Spleen (tissue), 7 donors: ENCODE results near the gene MARS1.

ENCODE experiments used
- CTCF ChIP-seq, 11 experiments: fragments of 200-600 bp in 7 of 11; fragments of 450-650 bp in 4 of 11; sonication (generic) in 4 of 11; IDR thresholded peaks in 8 of 11; conservative IDR thresholded peaks in 3 of 11; 1 replicate in 7 of 11; 2 replicates in 4 of 11; pipeline versions ENCODE4 v1.4.0 to v1.8.0; 2016 to 2021; ENCODE audit warnings: antibody characterized with exemption in 11 of 11, inconsistent platforms in 4 of 11, mild to moderate bottlenecking in 1 of 11
- POLR2A ChIP-seq, 3 donors: fragments of 450-650 bp; IDR thresholded peaks; one replicate each; pipeline ENCODE4 v1.5.1; 2017; ENCODE audit warnings: antibody characterized with exemption in 3 of 3, mild to moderate bottlenecking in 1 of 3
- donor health status: DM: no; HTN: no; CAD: no; lungs with moderate emphysema.
- donor health status: DM: no; HTN: no; CAD: no.
- donor health status: DM: no; HTN: no; CAD: no.

GRCh38 chr12:57554453-57554852 lies 66.6 kb downstream of the MARS1 start:
- TF ChIP-seq POLR2A (IDR thresholded peaks at IDR 0.05), result no peak
- no peak for TF ChIP-seq CTCF (IDR thresholded peaks at IDR 0.05 in 8 of 11, conservative IDR thresholded peaks at IDR 0.05 in 3 of 11)
